ENCODE results near the gene NDUFB3.

Gene NDUFB3

DNA sequence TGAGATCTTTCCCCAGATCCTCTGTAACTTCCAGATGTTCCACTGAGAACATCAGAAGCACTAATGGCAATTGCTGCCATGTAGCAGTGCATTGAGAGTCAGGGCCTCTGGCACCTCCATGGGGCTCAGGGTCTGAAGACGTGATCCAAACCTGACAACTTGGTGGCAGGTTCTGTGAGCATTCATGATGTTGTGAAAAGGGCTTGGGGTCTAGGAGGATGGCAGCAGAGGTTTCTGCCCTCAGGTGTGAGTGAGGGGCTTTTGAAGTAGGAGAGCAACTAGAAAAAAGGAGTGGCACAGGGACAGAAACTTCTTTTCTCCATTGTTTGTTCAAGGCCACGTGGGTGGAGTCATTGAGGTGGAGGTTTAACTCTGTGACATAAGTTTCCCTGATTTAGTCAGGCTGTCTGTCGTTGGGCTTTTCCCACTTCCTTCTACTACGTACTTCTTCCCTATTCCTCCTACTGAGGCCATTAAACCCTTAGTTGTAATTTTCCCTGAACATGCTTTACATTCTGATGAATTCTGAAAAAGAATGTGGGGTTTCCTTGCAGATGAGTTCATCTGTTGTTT, 57.2 kb downstream of the NDUFB3 start:
- DNase-seq (ENCODE audit: low spot score) = no peak

DNA sequence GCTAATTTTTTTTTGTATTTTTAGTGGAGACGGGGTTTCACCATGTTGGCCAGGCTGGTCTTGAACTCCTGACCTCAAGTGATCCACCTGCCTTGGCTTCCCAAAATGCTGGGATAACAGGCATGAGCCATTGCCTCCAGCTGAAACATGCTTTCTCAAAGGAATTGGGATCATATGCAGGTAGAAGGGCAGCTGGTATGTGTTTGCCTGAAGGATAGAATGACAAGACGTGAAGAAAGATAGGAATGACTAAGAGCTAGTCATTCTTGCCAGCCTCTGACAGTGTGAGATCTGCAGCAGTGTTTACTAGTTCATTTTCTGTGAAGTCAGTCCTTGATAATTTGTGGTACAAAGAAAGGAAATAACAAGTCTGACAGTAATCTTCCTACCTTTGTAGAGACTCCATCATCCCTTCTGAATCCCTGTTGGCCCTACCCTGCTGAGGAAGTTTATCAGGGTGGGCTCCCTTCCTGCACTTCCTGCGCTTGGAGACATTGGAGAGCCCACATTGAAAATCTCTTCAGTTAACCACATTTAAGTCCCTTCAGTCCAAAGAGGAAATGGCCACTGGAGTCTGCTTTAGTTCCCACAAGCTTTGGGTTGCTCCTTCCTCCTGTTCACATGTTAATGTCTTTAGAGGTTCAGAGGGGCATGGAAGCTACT, 58.9 kb downstream of the NDUFB3 start:
- no peak for DNase-seq (ENCODE audit: low spot score)

DNA sequence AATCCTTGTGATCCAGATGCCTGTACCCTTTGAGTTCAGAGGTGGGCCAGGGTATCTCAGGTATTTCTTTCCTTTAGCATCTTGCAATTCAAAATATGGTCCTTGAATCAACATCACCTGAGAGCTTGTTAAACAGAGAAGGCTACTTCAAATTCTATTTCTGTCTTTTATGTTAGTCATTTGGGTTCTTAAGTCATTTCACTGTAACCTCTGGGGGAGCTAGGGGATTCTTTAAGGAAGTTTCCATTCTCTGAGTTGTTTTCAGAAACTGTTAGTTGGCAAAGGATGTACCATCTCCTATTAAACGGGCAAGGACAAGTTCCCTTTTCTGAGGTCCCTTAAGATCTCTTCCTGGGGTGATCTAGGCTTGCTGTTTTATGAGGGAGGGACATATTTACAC, 60.7 kb downstream of the NDUFB3 start:
- no peak for DNase-seq (ENCODE audit: low spot score)

Data from D341Med (cell line).